ENCODE measurements around the gene ARHGAP8. TPM values are rescaled to one million over a fixed set of nuclear protein-coding genes. Genes with fewer than 3 reads are reported as not detected.

ARHGAP8 gene
- 0.28 TPM in 1 of 2 replicates, not detected in the other for total RNA-seq

GRCh38 chr22:44752285-44753188, at the start of gene ARHGAP8:
TSS of gene ARHGAP8 (plus strand) at chr22:44752575. CDS start at chr22:44786528, 33,953 bp downstream.

Other genes starting within 250 kb of the ARHGAP8 start
- gene PRR5, start 50.4 kb upstream of the ARHGAP8 start, total RNA-seq, result 1.3 and 3.4 TPM in 2 replicates

All from regular cardiac myocyte (primary cell).